ENCODE results near the gene C17orf113.
"Not testable (repeated sequence)": the region's sequence is repeated elsewhere in the genome, so short reads cannot be mapped to it uniquely, and the experiment has no call there.

Gene C17orf113

GRCh38 chr17:42041619-42042018 lies 8.8 kb downstream of the C17orf113 start:
- no peak for DNase-seq

DNA sequence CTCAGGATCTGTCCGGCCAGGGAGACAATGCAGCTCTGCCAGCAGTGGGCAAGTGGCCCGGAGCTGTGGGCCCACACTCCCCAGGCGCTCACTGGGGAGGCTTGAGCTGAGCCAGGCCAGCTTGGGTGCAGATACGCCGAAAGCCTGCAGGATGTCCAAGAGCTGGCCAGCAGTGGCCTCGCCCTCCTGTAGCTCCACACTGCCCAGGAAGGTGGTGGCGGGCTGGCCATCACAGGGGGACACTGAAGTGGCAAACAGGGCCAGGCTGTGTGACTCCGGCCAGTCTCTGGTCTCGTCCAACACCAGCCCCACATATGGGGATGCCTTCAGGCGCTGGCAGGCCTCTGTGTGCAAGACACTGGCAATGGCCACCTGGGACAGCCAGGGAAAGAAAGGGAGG lies 9.6 kb downstream of the C17orf113 start:
- DNase-seq = no peak

- no peak for DNase-seq
Observed at GRCh38 chr17:42039794-42040763, 10.3 kb downstream of the C17orf113 start.

DNA sequence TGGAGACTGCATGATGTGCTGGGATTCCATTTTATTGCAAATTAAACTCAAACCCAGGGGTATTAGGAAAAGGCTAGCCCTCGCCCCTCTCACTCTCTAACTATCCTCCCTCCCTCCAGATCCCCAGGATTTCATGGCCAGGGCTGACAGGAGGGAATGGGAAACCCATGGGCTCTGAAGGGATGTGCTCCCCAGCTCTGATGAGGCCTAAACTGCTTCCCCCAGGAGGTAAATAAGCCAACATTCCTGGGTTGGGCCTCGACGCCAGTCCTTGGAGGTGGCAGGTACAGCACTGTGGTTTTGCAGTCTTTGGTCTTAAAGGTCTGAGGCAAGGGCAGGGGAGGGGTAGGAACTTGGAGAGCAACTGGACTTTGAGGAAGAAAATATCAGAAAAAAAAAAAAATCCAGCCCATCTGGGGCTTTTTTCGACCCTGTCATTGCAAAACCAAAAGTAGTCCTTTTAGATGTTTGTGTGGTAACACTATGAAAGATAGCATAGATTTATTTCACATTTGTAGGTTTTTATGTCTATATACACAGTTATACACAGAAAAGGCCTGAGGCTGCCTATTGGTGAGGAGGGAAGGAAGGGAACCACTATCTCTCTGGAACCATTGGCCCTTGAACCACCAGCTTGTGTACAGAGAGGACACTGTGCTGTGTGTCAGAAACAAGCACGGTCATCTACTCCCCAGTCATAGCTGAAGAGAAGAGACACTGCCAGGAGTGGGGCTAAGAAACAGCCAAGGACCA lies 12.0 kb downstream of the C17orf113 start:
- no peak for DNase-seq

- DNase-seq = no peak
Observed at GRCh38 chr17:42034059-42034458, 16.3 kb downstream of the C17orf113 start.

DNA sequence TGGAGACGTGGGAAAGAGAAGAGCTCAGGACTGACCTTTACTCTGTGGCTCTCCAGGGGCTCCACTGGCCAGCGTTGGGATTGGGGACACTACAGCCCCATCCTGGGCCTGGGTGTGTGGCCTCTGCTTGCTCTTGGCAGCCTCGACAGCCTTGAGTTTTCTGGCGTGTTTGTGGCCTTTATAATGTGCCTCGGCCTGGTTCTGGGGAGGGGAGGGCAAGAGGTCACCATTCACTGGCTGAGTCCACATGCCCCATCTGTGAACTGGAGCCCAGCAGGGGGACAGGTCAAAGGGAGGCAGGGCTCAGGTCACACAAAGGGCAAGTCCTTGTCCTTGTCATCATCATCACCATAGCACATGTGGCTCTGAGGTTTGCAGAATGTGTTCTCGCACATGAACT lies 18.8 kb downstream of the C17orf113 start:
- DNase-seq = no peak

- no peak for DNase-seq
Observed at GRCh38 chr17:42028791-42029127, 21.6 kb downstream of the C17orf113 start.

DNA sequence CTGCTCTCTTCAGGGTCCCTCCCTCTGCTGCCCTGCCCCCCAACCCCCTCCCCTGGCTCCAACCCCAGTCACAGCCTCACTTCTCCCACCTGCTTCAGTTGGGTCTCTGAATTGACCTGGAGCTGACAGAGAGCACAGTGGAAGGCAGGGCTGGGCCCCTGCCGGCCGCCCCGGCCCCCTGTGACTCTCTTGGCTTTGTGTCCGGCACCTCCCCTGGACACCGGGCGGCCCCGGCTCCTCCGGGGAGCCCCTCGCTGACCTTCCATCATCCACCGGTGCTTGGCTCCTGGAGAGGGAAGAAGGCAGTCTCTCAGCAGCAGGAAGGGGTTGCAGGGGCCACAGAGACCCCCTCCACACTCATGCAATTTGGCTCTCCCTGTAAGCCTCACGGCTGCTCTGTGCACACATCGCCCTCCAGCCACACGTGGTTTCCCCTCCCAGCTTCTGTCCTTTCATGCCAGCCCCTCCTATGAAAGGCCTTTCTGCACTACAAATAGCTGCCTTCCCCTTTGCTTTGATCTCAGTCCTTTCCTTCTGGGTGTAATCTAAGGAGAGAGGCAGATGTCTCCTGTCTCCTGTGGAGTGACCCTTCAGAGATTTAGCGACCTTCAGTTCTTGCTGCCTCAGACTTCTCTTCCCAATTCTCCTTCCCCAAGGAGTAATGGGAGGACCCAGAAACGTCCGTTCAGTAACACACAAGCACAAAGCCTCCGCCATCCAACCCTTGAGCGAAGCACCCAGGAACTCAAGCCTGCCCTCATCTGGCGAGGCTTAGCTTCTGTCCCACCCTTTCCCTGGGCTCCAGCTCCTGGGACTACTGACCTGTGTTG lies 22.2 kb downstream of the C17orf113 start:
- no peak for DNase-seq

DNA sequence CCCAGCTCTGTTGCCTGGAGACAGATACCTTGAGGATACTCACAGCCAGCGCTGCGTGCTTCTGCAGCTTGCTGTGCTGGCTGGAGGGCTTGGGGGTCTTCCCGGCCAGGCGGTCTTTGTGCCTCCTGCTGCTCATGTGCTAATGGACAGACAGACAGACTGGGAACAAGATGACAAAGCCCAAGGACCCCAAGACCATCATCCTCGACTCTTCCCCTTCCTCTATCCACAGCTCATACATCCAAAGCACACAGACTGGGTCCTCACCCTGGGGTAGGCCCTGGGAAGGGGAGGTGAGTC lies 22.9 kb downstream of the C17orf113 start:
- DNase-seq = no peak

- no peak for DNase-seq
Observed at GRCh38 chr17:42026857-42027589, 23.4 kb downstream of the C17orf113 start.

GRCh38 chr17:42025936-42026335 lies 24.5 kb downstream of the C17orf113 start:
- no peak for DNase-seq

DNA sequence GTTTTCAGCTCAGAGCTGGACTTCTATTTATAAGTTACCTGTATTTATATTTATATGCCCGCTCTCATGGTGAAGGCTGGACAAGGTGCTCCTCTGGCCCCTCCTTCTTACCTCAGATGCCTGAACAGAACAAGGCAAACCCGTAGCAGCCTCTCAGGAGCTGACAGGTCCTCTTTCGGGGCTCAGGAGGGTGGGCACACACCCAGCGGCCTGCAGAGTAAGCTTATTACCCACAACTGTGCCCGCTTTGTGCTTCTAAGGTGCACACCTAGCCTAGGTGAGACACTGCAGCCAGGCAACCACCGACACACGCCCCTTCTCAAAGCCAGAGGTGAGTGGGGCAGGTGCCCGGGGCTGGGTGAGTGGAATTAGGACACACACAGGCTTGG lies 25.2 kb downstream of the C17orf113 start:
- DNase-seq = no peak

GRCh38 chr17:42023524-42024349 lies 26.7 kb downstream of the C17orf113 start:
- no peak for DNase-seq

- DNase-seq = not testable (repeated sequence)
Observed at GRCh38 chr17:42020845-42021244, 29.6 kb downstream of the C17orf113 start.

GRCh38 chr17:42019509-42020404 lies 30.6 kb downstream of the C17orf113 start, which contains the start of gene NKIRAS2:
Gene NKIRAS2, plus strand, starts transcription at chr17:42020090. Its CDS starts 1,488 bp downstream, at chr17:42021578.
- peak; percentile 90 for DNase-seq

DNA sequence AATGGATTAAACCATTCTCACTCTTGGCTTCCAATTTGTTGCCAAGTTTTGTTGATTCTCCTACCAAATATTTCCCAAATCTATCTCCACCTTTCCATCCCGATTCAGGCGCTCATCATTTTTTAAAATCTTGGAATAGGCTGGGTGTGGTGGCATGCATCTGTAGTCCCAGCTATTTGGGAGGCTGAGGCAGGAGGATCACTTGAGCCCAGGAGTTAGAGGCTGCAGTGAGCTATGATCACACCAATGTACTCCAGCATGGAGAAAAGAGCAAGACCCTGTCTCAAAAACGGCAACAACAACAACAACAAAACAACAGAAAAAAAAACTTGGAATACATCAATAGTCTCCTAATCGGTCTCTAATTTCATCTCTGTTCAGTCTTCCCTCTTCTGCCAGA lies 31.4 kb downstream of the C17orf113 start:
- no peak for DNase-seq

DNA sequence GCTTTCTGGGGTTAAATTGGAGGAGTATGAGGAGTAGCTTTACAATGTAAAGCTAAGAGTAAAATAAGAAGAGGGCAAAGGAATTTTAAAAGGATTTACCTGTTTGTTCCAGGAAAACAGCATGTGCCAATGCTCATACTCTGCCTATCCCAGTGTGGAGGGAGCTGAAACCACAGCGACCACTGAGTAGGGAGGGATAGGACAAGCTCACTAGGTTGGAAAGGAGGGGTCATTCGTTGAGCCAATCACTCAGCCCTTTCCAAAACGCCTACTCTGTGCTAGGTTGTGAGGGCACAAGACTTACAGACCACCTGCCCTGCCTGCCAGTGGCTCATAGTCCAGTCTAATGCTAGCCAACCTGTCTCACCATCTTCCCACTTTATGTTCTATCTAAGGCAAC lies 32.1 kb downstream of the C17orf113 start:
- no peak for DNase-seq

DNA sequence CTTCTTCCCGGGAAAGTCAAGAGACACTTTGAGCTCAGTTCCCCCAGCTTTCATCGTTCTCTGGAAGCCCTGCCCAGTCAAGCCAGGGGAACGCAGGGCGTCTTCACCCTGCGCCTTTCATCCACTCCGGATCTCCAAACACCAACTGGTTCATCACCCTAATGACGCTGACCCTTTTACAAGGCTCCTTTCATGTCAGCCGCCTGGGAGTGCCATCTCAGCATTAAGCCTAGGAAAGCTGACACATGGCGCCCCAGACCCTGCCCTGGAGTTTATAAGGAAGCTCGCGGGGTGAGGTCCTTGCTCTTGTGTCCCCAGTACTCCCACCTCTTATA lies 32.6 kb downstream of the C17orf113 start:
- DNase-seq = no peak

GRCh38 chr17:42016941-42017865 lies 33.2 kb downstream of the C17orf113 start, which contains the start of gene DNAJC7:
Gene DNAJC7, minus strand, starts transcription at chr17:42017439. Its CDS starts 23 bp downstream, at chr17:42017416.
- DNase-seq = peak; percentile 85

Data from activated effector memory CD4-positive, alpha-beta T cell treated with Interleukin-2 at 50 U/mL for 16 hours (primary cell).